ENCODE data around the gene PHLDB3.

- TF ChIP-seq CTCF (IDR thresholded peaks at IDR 0.05) (no peak), POLR2AphosphoS5 (IDR thresholded peaks at IDR 0.05; ENCODE audit: low read depth, low read length) (no peak), TCF7L2 (IDR thresholded peaks at IDR 0.05; ENCODE audit: low read depth, low read length) (no peak), REST (IDR thresholded peaks at IDR 0.05; ENCODE audit: insufficient read depth in 1 of 2, low read depth in 2 of 2, low read length in 1 of 2) (no peak), SIN3A (IDR thresholded peaks at IDR 0.05; ENCODE audit: borderline replicate concordance, insufficient read depth, low read depth, low read length) (no peak)
These were observed 26.2 kb downstream of the PHLDB3 start for GRCh38 chr19:43478323-43478722.

All from Panc1 (cell line).